H1 (cell line): ENCODE results near the gene LAMC1. TPM values are rescaled to one million over a fixed set of nuclear protein-coding genes. Genes with fewer than 3 reads are reported as not detected.

Experiments
- CTCF ChIA-PET: fragments of 300-600 bp; sonication (Branson Sonifier 250); formaldehyde crosslinking; loops from one replicate; lab custom pipeline; 2021; ENCODE audit not compliant: partially characterized antibody; lab: Charles Lee
- POLR2A ChIA-PET: fragments of 300-600 bp; sonication (Branson Sonifier 250); formaldehyde crosslinking; loops from one replicate; lab custom pipeline; 2021; ENCODE audit warnings: inconsistent platforms; ENCODE audit not compliant: partially characterized antibody; lab: Charles Lee
- DNase-seq, 2 experiments: peaks; one replicate each; pipeline versions ENCODE4 v3.0.0 to v3.0.0-alpha.2; 2010 to 2022; ENCODE audit warnings: low spot score in 2 of 2, low read depth in 1 of 2, mixed read lengths in 1 of 2
- FAIRE-seq: peaks from 2 replicates; lab custom pipeline; 2011; peaks lifted over from hg19 to GRCh38; lab: Jason Lieb, UNC
- H2AFZ ChIP-seq: 2 replicates; pipeline ENCODE4 v1.8.1; 2012; ENCODE audit warnings: low read length, inconsistent platforms
- H2AK5ac ChIP-seq: 2 replicates; pipeline ENCODE4 v1.6.1; 2013; ENCODE audit warnings: low read depth, low read length
- H2BK120ac ChIP-seq: replicated peaks from 2 replicates; pipeline ENCODE3; 2013; ENCODE audit warnings: low read depth, low read length, inconsistent platforms
- H2BK12ac ChIP-seq: 2 replicates; pipeline ENCODE4 v1.6.1; 2013; ENCODE audit warnings: low read depth, low read length
- H2BK15ac ChIP-seq: 2 replicates; pipeline ENCODE4 v1.6.1; 2013; ENCODE audit warnings: low read length
- H2BK20ac ChIP-seq: 2 replicates; pipeline ENCODE4 v1.6.1; 2013; ENCODE audit warnings: low read length
- H2BK5ac ChIP-seq: 2 replicates; pipeline ENCODE4 v1.6.1; 2013; ENCODE audit warnings: low read depth, low read length
- H3K14ac ChIP-seq: 2 replicates; pipeline ENCODE4 v1.6.1; 2013; ENCODE audit warnings: inconsistent platforms; ENCODE audit not compliant: insufficient read length
- H3K18ac ChIP-seq: 2 replicates; pipeline ENCODE4 v1.6.1; 2013; ENCODE audit warnings: low read length; ENCODE audit errors: extremely low read depth
- H3K23ac ChIP-seq: 2 replicates; pipeline ENCODE4 v1.6.1; 2013; ENCODE audit warnings: inconsistent platforms; ENCODE audit not compliant: insufficient read length
- H3K23me2 ChIP-seq: 2 replicates; pipeline ENCODE4 v1.6.1; 2013; ENCODE audit warnings: low read depth, low read length
- H3K27ac ChIP-seq: 2 replicates; pipeline ENCODE4 v1.6.1; 2011; ENCODE audit warnings: low read depth, low read length, inconsistent platforms
- H3K27me3 ChIP-seq, 4 experiments: replicated peaks in 1 of 4; 1 replicate in 1 of 4; 2 replicates in 3 of 4; pipeline versions ENCODE4 v1.6.1 to v1.8.1; 2011 to 2013; ENCODE audit warnings: low read length in 3 of 4, mild to moderate bottlenecking in 3 of 4, inconsistent platforms in 2 of 4, mixed read lengths in 2 of 4, moderate library complexity in 1 of 4; ENCODE audit not compliant: control insufficient read depth in 3 of 4, insufficient read depth in 3 of 4; ENCODE audit errors: extremely low read depth in 1 of 4
- H3K36me3 ChIP-seq, 4 experiments: 2 replicates each; pipeline versions ENCODE4 v1.6.1 to v1.8.1; 2011 to 2013; ENCODE audit warnings: mild to moderate bottlenecking in 4 of 4, low read length in 3 of 4, moderate library complexity in 2 of 4, control low read depth in 1 of 4, inconsistent platforms in 1 of 4; ENCODE audit not compliant: insufficient read depth in 4 of 4, control insufficient read depth in 2 of 4
- H3K4ac ChIP-seq: replicated peaks from 2 replicates; pipeline ENCODE3; 2013; ENCODE audit warnings: low read length, low read depth, mixed read lengths, inconsistent platforms; ENCODE audit not compliant: insufficient read length
- H3K4me1 ChIP-seq, 4 experiments: replicated peaks in 1 of 4; 1 replicate in 1 of 4; 2 replicates in 3 of 4; pipeline versions ENCODE4 v1.6.1 to v1.8.1; 2011 to 2013; ENCODE audit warnings: low read length in 3 of 4, inconsistent platforms in 2 of 4, mixed read lengths in 1 of 4; ENCODE audit not compliant: insufficient read depth in 4 of 4, control insufficient read depth in 3 of 4
- H3K4me2 ChIP-seq, 2 experiments: 2 replicates each; pipeline versions ENCODE4 v1.6.1 to v1.8.1; 2011 to 2013; ENCODE audit warnings: low read depth in 2 of 2, low read length in 2 of 2, control low read depth in 1 of 2, inconsistent platforms in 1 of 2, mild to moderate bottlenecking in 1 of 2; ENCODE audit not compliant: insufficient read depth in 1 of 2
- H3K4me3 ChIP-seq, 4 experiments: fragments of 200-600, 300-600 bp in 1 of 4; sonication (generic), shearing (Covaris generic), sonication (Bioruptor Twin) in 1 of 4; 2 replicates each; pipeline versions ENCODE4 v1.5.1 to v1.8.1; 2011 to 2016; ENCODE audit warnings: low read length in 4 of 4, low read depth in 3 of 4, control low read depth in 2 of 4, inconsistent platforms in 2 of 4, mild to moderate bottlenecking in 2 of 4, mixed read lengths in 1 of 4, moderate library complexity in 1 of 4; ENCODE audit not compliant: insufficient read depth in 2 of 4; ENCODE audit errors: extremely low read depth in 1 of 4
- H3K56ac ChIP-seq: replicated peaks from 2 replicates; pipeline ENCODE3; 2013; ENCODE audit warnings: low read depth, mild to moderate bottlenecking, mixed read lengths, low read length, inconsistent platforms; ENCODE audit not compliant: insufficient read length
- H3K79me1 ChIP-seq: 2 replicates; pipeline ENCODE4 v1.6.1; 2013; ENCODE audit warnings: low read depth, low read length, control low read depth
- H3K79me2 ChIP-seq, 2 experiments: 2 replicates each; pipeline versions ENCODE4 v1.6.1 to v1.8.1; 2012 to 2013; ENCODE audit warnings: low read length in 2 of 2, mild to moderate bottlenecking in 2 of 2, inconsistent platforms in 1 of 2; ENCODE audit not compliant: insufficient read depth in 2 of 2, control insufficient read depth in 1 of 2
- H3K9ac ChIP-seq, 4 experiments: replicated peaks in 1 of 4; 1 replicate in 1 of 4; 2 replicates in 3 of 4; pipeline versions ENCODE4 v1.6.1 to v1.8.1; 2011 to 2013; ENCODE audit warnings: low read depth in 3 of 4, low read length in 3 of 4, control low read depth in 2 of 4, mild to moderate bottlenecking in 2 of 4, moderate library complexity in 2 of 4, inconsistent platforms in 1 of 4; ENCODE audit errors: extremely low read depth in 1 of 4
- H3K9me3 ChIP-seq, 2 experiments: 2 replicates each; pipeline versions ENCODE4 v1.6.1 to v1.8.1; 2012 to 2013; ENCODE audit warnings: mild to moderate bottlenecking in 2 of 2, moderate library complexity in 2 of 2, control low read depth in 1 of 2, inconsistent platforms in 1 of 2, low read depth in 1 of 2, low read length in 1 of 2, mixed read lengths in 1 of 2; ENCODE audit not compliant: insufficient read depth in 2 of 2
- H4K20me1 ChIP-seq, 2 experiments: replicated peaks in 1 of 2; 2 replicates each; pipeline versions ENCODE3 to v1.8.1; 2011 to 2013; ENCODE audit warnings: inconsistent platforms in 2 of 2, low read length in 2 of 2, mild to moderate bottlenecking in 1 of 2; ENCODE audit not compliant: insufficient read depth in 2 of 2, control insufficient read depth in 1 of 2
- H4K5ac ChIP-seq: 2 replicates; pipeline ENCODE4 v1.6.1; 2013; ENCODE audit warnings: low read length, low read depth, mixed read lengths, inconsistent platforms; ENCODE audit not compliant: insufficient read length
- H4K8ac ChIP-seq: 2 replicates; pipeline ENCODE4 v1.8.0; 2013; ENCODE audit warnings: mild to moderate bottlenecking, moderate library complexity, low read length, inconsistent platforms; ENCODE audit not compliant: insufficient read depth; ENCODE audit errors: extremely low read depth
- H4K91ac ChIP-seq: replicated peaks from 2 replicates; pipeline ENCODE3; 2013; ENCODE audit warnings: low read length, mixed read lengths, inconsistent platforms; ENCODE audit not compliant: insufficient read length
- BRCA1 ChIP-seq: IDR thresholded peaks from 2 replicates; pipeline ENCODE4 v1.6.1; 2012; ENCODE audit warnings: low read depth, low read length, improper control_type of control experiment
- EP300 ChIP-seq, 2 experiments: IDR thresholded peaks; 1 replicate in 1 of 2; 2 replicates in 1 of 2; pipeline ENCODE4 v1.6.1; 2011 to 2012; ENCODE audit warnings: low read depth in 2 of 2, low read length in 2 of 2, mild to moderate bottlenecking in 2 of 2, borderline replicate concordance in 1 of 2, inconsistent platforms in 1 of 2, moderate library complexity in 1 of 2
- FOSL1 ChIP-seq: IDR thresholded peaks from 2 replicates; pipeline ENCODE4 v1.6.1; 2011; ENCODE audit warnings: mild to moderate bottlenecking, low read depth, low read length, moderate library complexity; ENCODE audit not compliant: insufficient read depth
- HDAC6 ChIP-seq: IDR thresholded peaks from one replicate; pipeline ENCODE4 v1.7.1; 2012; ENCODE audit warnings: low read depth, mild to moderate bottlenecking, inconsistent platforms, low read length, moderate library complexity
- JUND ChIP-seq: IDR thresholded peaks from 2 replicates; pipeline ENCODE4 v1.6.1; 2011; ENCODE audit warnings: mild to moderate bottlenecking, improper control_type of control experiment, low read length
- NRF1 ChIP-seq: IDR thresholded peaks from 2 replicates; pipeline ENCODE4 v1.6.1; 2011; ENCODE audit warnings: mild to moderate bottlenecking, low read depth, low read length, improper control_type of control experiment
- POLR2A ChIP-seq, 2 experiments: IDR thresholded peaks; 1 replicate in 1 of 2; 2 replicates in 1 of 2; pipeline ENCODE4 v1.6.1; 2011; ENCODE audit warnings: low read depth in 2 of 2, low read length in 2 of 2, mild to moderate bottlenecking in 2 of 2; ENCODE audit errors: control extremely low read depth in 1 of 2
- POLR2AphosphoS5 ChIP-seq: IDR thresholded peaks from 2 replicates; pipeline ENCODE4 v1.6.1; 2011; ENCODE audit warnings: low read depth, low read length
- RFX5 ChIP-seq: IDR thresholded peaks from 2 replicates; pipeline ENCODE4 v1.6.1; 2011; ENCODE audit warnings: low read depth, low read length, improper control_type of control experiment, borderline replicate concordance
- SP4 ChIP-seq: IDR thresholded peaks from 2 replicates; pipeline ENCODE4 v1.6.1; 2012; ENCODE audit warnings: low read length, inconsistent platforms
- TAF7 ChIP-seq: optimal IDR thresholded peaks from 2 replicates; pipeline ENCODE3; 2011; ENCODE audit warnings: low read depth, mild to moderate bottlenecking, inconsistent platforms, low read length, moderate library complexity, borderline replicate concordance
- USF2 ChIP-seq: IDR thresholded peaks from 2 replicates; pipeline ENCODE4 v1.6.1; 2011; ENCODE audit warnings: low read length, improper control_type of control experiment
- YY1 ChIP-seq: IDR thresholded peaks from 2 replicates; pipeline ENCODE4 v1.6.1; 2011; ENCODE audit warnings: low read depth, mild to moderate bottlenecking, low read length
- ZNF274 ChIP-seq: IDR thresholded peaks from 2 replicates; pipeline ENCODE4 v1.7.0; 2012; ENCODE audit warnings: low read length, borderline replicate concordance; ENCODE audit errors: extremely low read depth
- WGBS, 2 experiments: shearing (Covaris generic) in 1 of 2; methylation state at CpG; one replicate each; pipeline versions ENCODE4 v1.1.6 to v1.1.7; 2013 to 2015; ENCODE audit warnings: low lambda C conversion rate in 2 of 2, mixed read lengths in 2 of 2, inconsistent platforms in 1 of 2, low coverage in 1 of 2, missing lambda C conversion rate in 1 of 2; ENCODE audit not compliant: insufficient replicate concordance in 2 of 2, insufficient coverage in 1 of 2, insufficient read length in 1 of 2; ENCODE audit errors: extremely low coverage in 1 of 2, missing lambda C conversion rate in 1 of 2; 5-methylcytosine and 5-hydroxymethylcytosine counted together
- polyA plus RNA-seq, 7 experiments: library from polyadenylated mRNA; depleted of rRNA in 3 of 7; stranded (reverse) in 5 of 7; unstranded in 2 of 7; fragments of >200 nt in 5 of 7; fragments of 200-250 nt in 2 of 7; gene quantifications; 1 replicate in 5 of 7; 2 replicates in 1 of 7; 4 replicates in 1 of 7; pipeline versions ENCODE4 v1.2.1 to v1.2.3, GENCODE V29; 2011 to 2013; ENCODE audit warnings: missing spikeins in 2 of 7, mixed read lengths in 2 of 7
- total RNA-seq: library from RNA; stranded (reverse); fragmentation: NEBNext Ultra II Directional; extraction: Animal tissue kit (Norgen Biotek cat#: 25700); gene quantifications from 2 replicates; pipeline ENCODE4 v1.2.1, GENCODE V29; 2021

LAMC1 gene
- total and polyA plus RNA-seq, 2 of the 8 experiments (the other 6 are each of a cell fraction or from before 2014, with no cell fraction given): 47.6 to 90.3 TPM

- Histone ChIP-seq H3K4me1 (peaks cover 1 to 22% (median 17%) of the 10 kb centered on the region in 4 experiments), H3K23ac (no peak overlapping the region), H4K91ac (no peak overlapping the region), H3K14ac (no peak overlapping the region), H2BK12ac (no peak overlapping the region), H2AFZ (no peak overlapping the region), H3K9ac (no peak overlapping the region), H2AK5ac (no peak overlapping the region), H3K36me3 (peaks cover 0 to 6% (median 0%) of the 10 kb centered on the region in 4 experiments; a peak in 3 of 8 replicates), H3K9me3 (no peaks in the 10 kb centered on the region), H3K18ac (no peak overlapping the region), H3K4me3 (no peak overlapping the region), H2BK15ac (no peak overlapping the region), H3K27me3 (no peaks in the 10 kb centered on the region), H4K5ac (no peak overlapping the region), H2BK5ac (no peak overlapping the region), H3K23me2 (no peaks in the 10 kb centered on the region), H3K27ac (no peak overlapping the region), H4K20me1 (no peaks in the 10 kb centered on the region), H2BK20ac (no peak overlapping the region), H2BK120ac (no peak overlapping the region), H3K4ac (no peak overlapping the region), H3K79me1 (no peaks in the 10 kb centered on the region; the same call in 1 of the 2 replicates), H4K8ac (no peak overlapping the region), H3K4me2 (no peak overlapping the region), H3K56ac (no peak overlapping the region), H3K79me2 (peaks cover 0 to 11% of the 10 kb centered on the region in 2 experiments; a peak in 2 of 4 replicates)
- no peak for DNase-seq
- no peak for FAIRE-seq
- POLR2A ChIA-PET: no interaction called here
- CTCF ChIA-PET: interaction anchor here (0.6 to 1.3 kb wide), 4 partner anchors 17 to 141 kb away, joined by 3 to 5 read pairs (median 3); no protein-coding TSS in a partner anchor
- WGBS, 2 experiments: 87% methylated on average over 3 of the region's 3 CpGs; no CpG with 5 or more reads in 1 of the 2 experiments
- TF ChIP-seq USF2 (no peak), HDAC6 (no peak), EP300 (IDR thresholded peaks at IDR 0.05; ENCODE audit: borderline replicate concordance in 1 of 2, low read depth in 2 of 2, low read length in 2 of 2) (no peak), RFX5 (no peak), SP4 (no peak), TAF7 (no peak), POLR2A (IDR thresholded peaks at IDR 0.05; ENCODE audit: control extremely low read depth in 1 of 2, low read depth in 2 of 2, low read length in 2 of 2) (no peak), JUND (no peak), POLR2AphosphoS5 (no peak), NRF1 (no peak), YY1 (no peak), FOSL1 (no peak), ZNF274 (no peak), BRCA1 (no peak)
These were observed 82.2 kb downstream of the LAMC1 start for GRCh38 chr1:183105449-183105848.
